Measurements from ENCODE around the gene CYP46A1. TPM values are rescaled to one million over a fixed set of nuclear protein-coding genes. Genes with fewer than 3 reads are reported as not detected.

The CYP46A1 gene
- under 0.01 and 0.37 TPM in 2 replicates for total RNA-seq

GRCh38 chr14:99683619-99684409 lies at the start of gene CYP46A1:
Gene CYP46A1, plus strand, starts transcription at chr14:99684298. Its CDS starts 120 bp downstream, at chr14:99684418.

GRCh38 chr14:99644723-99645544 lies 39.2 kb upstream of the CYP46A1 start, which contains the start of gene HHIPL1:
Gene HHIPL1, plus strand, starts transcription at chr14:99645129. Its CDS starts 79 bp downstream, at chr14:99645208.

Other genes with a start within 250 kb of the CYP46A1 start
- gene SETD3, start 203.4 kb upstream of the CYP46A1 start, total RNA-seq, result 34.5 and 46.3 TPM in 2 replicates
- gene CCNK, start 202.9 kb upstream of the CYP46A1 start, total RNA-seq, result 24.6 and 26.5 TPM in 2 replicates
- 0.20 and 0.37 TPM in 2 replicates for gene CCDC85C, start 80.1 kb upstream of the CYP46A1 start, total RNA-seq
- gene HHIPL1, start 39.2 kb upstream of the CYP46A1 start, total RNA-seq, result 1.8 and 2.2 TPM in 2 replicates
- gene EML1, start 109.1 kb downstream of the CYP46A1 start, total RNA-seq, result 23.5 and 27.8 TPM in 2 replicates

Data from subcutaneous preadipocyte (primary cell).